Type B pancreatic cell (in vitro differentiated cells): ENCODE results near the gene UBXN11. TPM values are rescaled to one million over a fixed set of nuclear protein-coding genes. Genes with fewer than 3 reads are reported as not detected.
"Not testable (repeated sequence)": the region's sequence is repeated elsewhere in the genome, so short reads cannot be mapped to it uniquely, and the experiment has no call there.

Experiments used
- DNase-seq: peaks from one replicate; pipeline ENCODE4 v3.0.0; 2021; ENCODE audit warnings: mixed read lengths; ENCODE audit not compliant: unreplicated experiment; ENCODE audit errors: extremely low spot score
- H3K27ac Mint-ChIP-seq: 2 replicates; pipeline ENCODE4 v1.8.0; 2021; ENCODE audit warnings: mild to moderate bottlenecking, mixed read lengths
- H3K27me3 Mint-ChIP-seq: 2 replicates; pipeline ENCODE4 v1.8.0; 2021; ENCODE audit warnings: mixed read lengths
- H3K36me3 Mint-ChIP-seq: 2 replicates; pipeline ENCODE4 v1.8.0; 2021; ENCODE audit warnings: mixed read lengths
- H3K4me1 Mint-ChIP-seq: one replicate; pipeline ENCODE4 v1.8.0; 2021; ENCODE audit warnings: mixed read lengths; ENCODE audit not compliant: unreplicated experiment
- H3K4me3 Mint-ChIP-seq: 2 replicates; pipeline ENCODE4 v1.8.0; 2021; ENCODE audit warnings: mild to moderate bottlenecking, mixed read lengths
- H3K9me3 Mint-ChIP-seq: 2 replicates; pipeline ENCODE4 v1.8.0; 2021; ENCODE audit warnings: mixed read lengths
- total RNA-seq: library from RNA; stranded (reverse); gene quantifications from 2 replicates; pipeline ENCODE4 v1.2.1, GENCODE V29; 2021; ENCODE audit warnings: low replicate concordance
- TF ChIP-seq, protein P1 (sequence below): fragments of 200-600 bp; sonication (generic); conservative IDR thresholded peaks from 2 replicates; pipeline ENCODE4 v1.5.0; 2021; ENCODE audit warnings: antibody characterized with exemption, mild to moderate bottlenecking

Gene UBXN11
- total RNA-seq, 1 donor from 2014 or later: 50.5 TPM

DNA sequence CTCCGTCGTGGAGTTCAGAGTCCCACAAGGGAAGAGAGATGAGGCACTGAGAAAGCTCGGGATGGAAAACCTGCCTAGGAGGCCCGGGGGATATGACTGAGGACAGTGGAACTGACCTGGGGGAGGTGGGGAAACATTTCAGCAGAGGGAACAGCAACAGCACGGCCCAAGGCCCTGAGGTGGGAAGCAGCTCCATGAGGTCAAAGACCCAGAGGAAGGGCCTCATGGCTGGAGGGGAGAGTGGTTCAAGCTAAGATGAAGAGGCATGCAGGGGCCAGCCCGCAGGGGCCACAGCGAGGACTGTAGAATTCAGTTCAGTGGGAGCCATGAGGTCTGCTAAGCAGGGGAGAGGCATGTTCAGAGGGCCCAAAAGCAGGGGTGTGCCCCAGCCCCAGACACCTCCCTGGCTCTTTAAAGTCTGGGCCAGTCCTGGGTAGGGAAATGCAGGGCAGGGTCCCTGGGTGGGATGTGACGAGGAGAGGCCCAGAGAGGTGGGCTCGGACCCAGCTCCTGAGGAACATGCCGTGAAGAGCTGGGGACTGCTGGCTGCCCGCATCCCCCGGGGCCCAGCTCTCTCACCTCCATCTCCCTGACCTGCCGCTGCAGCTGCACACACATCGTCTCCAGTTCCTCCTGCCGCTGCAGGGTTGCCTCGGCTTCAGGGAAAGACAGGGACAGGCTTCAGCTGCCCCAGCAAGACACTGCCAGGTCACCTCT lies 9.9 kb downstream of the UBXN11 start:
- Mint-ChIP-seq H3K4me3 (no peak overlapping the region), H3K9me3 (no peaks in the 10 kb centered on the region), H3K4me1 (peaks cover 4% of the 10 kb centered on the region), H3K27ac (no peak overlapping the region), H3K27me3 (no peaks in the 10 kb centered on the region), H3K36me3 (no peaks in the 10 kb centered on the region)
- TF ChIP-seq, protein P1, sequence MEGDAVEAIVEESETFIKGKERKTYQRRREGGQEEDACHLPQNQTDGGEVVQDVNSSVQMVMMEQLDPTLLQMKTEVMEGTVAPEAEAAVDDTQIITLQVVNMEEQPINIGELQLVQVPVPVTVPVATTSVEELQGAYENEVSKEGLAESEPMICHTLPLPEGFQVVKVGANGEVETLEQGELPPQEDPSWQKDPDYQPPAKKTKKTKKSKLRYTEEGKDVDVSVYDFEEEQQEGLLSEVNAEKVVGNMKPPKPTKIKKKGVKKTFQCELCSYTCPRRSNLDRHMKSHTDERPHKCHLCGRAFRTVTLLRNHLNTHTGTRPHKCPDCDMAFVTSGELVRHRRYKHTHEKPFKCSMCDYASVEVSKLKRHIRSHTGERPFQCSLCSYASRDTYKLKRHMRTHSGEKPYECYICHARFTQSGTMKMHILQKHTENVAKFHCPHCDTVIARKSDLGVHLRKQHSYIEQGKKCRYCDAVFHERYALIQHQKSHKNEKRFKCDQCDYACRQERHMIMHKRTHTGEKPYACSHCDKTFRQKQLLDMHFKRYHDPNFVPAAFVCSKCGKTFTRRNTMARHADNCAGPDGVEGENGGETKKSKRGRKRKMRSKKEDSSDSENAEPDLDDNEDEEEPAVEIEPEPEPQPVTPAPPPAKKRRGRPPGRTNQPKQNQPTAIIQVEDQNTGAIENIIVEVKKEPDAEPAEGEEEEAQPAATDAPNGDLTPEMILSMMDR: no peak
- DNase-seq: no peak

DNA sequence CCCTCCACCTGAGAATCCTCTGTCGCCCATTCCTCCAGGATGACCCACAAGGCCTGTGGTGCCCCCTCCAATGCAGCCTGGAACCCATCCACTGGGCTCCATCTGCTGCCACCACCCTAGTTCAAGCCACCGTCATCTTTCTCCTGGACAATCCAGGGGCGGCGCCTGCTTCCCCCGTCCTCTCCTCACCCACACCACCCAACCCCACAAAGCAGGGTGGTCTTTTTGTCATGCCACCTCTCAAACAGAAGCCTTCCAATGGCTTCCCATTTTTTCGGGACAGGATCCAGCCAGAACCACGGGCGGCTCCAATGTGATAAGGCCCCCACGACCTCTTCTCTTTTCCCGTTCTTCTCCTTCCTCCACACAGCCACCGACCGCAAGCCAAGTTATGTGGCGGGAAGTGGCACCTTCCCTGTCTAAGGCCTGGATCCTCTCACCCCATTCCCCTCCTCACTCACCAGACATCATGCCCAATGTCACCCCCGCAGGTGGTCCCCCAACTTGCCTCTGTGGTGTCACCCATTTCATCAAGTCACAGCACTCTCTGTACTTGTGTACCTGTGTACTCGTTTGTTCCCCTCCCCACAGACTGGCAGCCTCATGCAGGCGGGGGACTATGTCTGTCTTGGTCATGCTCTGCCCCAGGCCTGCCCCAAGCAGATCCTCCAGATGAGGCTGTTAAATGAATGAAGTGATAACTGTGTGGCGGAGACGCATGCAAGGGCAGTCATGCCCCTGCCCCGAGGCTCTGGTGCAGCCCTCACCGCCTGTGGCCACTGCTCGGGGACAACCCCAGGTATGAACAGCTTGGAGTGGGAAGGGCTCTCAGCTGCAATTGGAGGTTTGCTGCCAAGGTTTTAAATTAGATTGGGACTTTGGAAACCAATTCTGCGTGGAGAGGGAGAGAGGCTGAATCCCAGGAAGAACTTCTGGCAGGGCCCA lies 11.0 kb downstream of the UBXN11 start:
- Mint-ChIP-seq H3K27me3 (no peaks in the 10 kb centered on the region), H3K4me1 (peaks cover 12% of the 10 kb centered on the region), H3K27ac (no peak overlapping the region), H3K4me3 (no peak overlapping the region), H3K36me3 (no peaks in the 10 kb centered on the region), H3K9me3 (no peaks in the 10 kb centered on the region)
- TF ChIP-seq, protein P1: no peak
- no peak for DNase-seq

DNA sequence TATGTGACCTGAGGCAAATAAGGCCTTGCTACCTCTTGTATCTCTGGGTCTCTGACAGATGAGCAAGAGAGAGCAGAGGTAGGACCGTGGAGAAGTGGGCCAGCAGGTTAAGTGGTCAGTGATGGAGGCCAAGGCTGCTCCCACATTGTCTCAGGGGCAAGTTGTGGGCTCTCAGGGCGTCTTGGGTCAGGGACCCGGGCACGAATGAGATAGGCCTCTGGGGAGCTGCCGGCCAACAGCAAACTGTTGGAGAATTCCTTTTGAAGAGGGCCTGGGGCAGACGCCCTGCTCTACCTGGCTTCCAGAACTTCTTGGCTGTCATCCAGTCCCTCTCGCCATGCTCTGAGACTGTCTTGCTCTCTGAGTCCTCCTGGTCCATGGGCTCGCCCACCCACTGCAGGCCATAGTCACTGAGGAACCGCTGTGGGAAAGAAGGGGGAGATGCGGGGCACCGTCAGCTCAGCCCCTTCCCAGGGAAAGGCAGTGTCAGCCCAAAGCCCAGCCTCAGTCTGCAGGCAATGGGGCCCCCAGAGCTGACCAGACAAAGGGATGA lies 12.4 kb downstream of the UBXN11 start:
- no peak overlapping the region for H3K27ac Mint-ChIP-seq
- no peak for DNase-seq
- H3K27me3 Mint-ChIP-seq: no peaks in the 10 kb centered on the region
- no peak overlapping the region for H3K4me3 Mint-ChIP-seq
- H3K36me3 Mint-ChIP-seq: no peaks in the 10 kb centered on the region
- H3K9me3 Mint-ChIP-seq: no peaks in the 10 kb centered on the region
- H3K4me1 Mint-ChIP-seq: peaks cover 18% of the 10 kb centered on the region
- TF ChIP-seq, protein P1: no peak

DNA sequence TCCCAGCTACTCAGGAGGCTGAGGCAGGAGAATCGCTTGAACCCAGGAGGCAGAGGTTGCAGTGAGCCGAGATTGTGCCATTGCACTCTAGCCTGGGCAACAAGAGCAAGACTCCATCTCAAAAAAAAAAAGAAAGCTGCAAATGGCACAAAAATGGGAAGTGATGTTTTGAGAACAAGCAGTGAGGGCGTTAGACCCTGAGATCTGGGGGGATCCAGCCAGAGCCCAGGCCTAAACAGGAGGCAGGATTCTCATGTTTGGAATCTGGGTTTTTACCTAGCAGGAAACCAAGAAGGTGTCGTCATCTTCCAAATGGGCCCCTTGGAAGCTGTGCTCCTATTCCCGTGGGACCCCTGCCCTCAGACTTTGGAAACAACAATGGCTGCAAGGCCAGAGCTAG lies 13.7 kb downstream of the UBXN11 start:
- not testable (repeated sequence) for DNase-seq, H3K9me3 Mint-ChIP-seq, H3K36me3 Mint-ChIP-seq, H3K27me3 Mint-ChIP-seq, H3K4me3 Mint-ChIP-seq, H3K27ac Mint-ChIP-seq
- H3K4me1 Mint-ChIP-seq: peaks cover 26% of the 10 kb centered on the region

DNA sequence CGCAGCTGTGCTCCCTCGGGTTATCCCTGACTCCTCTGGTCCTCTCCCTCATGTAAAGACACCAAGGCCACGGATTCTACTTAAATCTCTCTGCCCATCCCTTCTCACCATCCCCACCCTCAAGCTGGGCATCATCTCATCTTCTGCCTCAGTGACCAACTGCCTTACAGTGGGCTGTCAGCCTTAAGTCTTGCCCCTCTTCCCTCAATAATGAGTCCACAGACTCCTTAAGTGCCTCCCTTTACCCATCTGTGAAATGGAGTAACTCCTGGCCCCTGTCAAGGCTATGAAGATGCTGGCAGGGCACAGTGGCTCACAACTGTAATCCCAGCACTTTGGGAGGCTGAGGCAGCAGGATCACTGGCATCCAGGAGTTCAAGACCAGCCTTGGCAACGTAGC lies 14.5 kb downstream of the UBXN11 start:
- H3K27me3 Mint-ChIP-seq: no peaks in the 10 kb centered on the region
- H3K27ac Mint-ChIP-seq: peak overlapping the region; percentile 13
- DNase-seq: no peak
- H3K9me3 Mint-ChIP-seq: no peaks in the 10 kb centered on the region
- peaks cover 29% of the 10 kb centered on the region for H3K4me1 Mint-ChIP-seq
- no peaks in the 10 kb centered on the region for H3K36me3 Mint-ChIP-seq
- TF ChIP-seq, protein P1: no peak
- H3K4me3 Mint-ChIP-seq: no peak overlapping the region

DNA sequence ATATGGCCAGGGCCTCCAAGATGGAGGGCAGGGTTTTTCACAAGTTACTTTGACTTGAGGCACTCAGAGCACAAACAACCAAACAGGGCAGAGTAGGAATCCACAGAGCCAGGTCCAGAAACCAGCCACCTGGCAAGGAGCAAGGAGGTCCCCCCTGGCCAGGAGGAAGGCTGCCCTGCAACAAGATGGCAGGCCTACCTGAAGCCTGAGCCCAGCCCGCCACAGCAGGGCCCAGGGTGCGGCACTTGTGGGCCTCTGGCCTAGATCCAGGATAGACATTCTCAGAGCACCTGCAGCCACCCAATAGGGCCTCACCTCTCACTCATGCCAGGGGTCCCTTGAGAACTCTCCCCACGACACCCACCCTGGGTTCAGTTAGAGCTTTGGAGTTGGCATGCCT lies 15.0 kb downstream of the UBXN11 start:
- H3K36me3 Mint-ChIP-seq: no peaks in the 10 kb centered on the region
- peak overlapping the region; percentile 36 for H3K27ac Mint-ChIP-seq
- H3K4me3 Mint-ChIP-seq: no peak overlapping the region
- peaks cover 29% of the 10 kb centered on the region for H3K4me1 Mint-ChIP-seq
- H3K9me3 Mint-ChIP-seq: no peaks in the 10 kb centered on the region
- no peak for DNase-seq
- TF ChIP-seq, protein P1: no peak
- H3K27me3 Mint-ChIP-seq: no peaks in the 10 kb centered on the region
